Occipital lobe (tissue), 2 donors: Measurements from ENCODE around the gene GHRL. TPM values are rescaled to one million over a fixed set of nuclear protein-coding genes. Genes with fewer than 3 reads are reported as not detected.
"Not testable (repeated sequence)": the region's sequence is repeated elsewhere in the genome, so short reads cannot be mapped to it uniquely, and the experiment has no call there.

Experiments
- DNase-seq: peaks from one replicate; lab custom pipeline; 2025; lab: John Stamatoyannopoulos, UW
- total RNA-seq: library from RNA; depleted of rRNA; stranded (reverse); fragments of >200 nt; gene quantifications from one replicate; pipeline ENCODE4 v1.2.3, GENCODE V29; 2014

Gene GHRL
- total RNA-seq, 1 donor from 2014 or later, result not detected

GRCh38 chr3:10274601-10275000, 18.1 kb downstream of the GHRL start:
- DNase-seq, result no peak

- no peak for DNase-seq
Observed at GRCh38 chr3:10273702-10274305, 18.9 kb downstream of the GHRL start.

DNA sequence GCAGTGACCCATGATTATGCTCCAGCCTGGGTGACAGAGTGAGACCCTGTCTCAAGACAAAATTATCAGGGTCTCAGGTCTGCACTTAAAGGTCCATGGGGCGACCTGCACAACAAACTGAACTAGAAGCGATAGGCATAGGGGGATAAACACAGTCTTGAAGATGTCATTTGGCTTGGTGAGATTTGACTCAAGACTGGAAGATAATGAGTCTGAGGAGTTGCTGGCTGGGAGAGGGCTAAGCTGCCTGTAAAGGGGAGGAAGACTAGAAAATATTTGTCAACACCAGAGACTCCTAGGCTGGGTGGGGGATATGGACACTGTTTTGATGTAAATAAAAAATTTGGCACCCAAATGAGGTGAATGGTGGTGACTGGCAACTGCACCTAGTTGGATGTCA, 19.8 kb downstream of the GHRL start:
- DNase-seq, result no peak

GRCh38 chr3:10272476-10272875, 20.3 kb downstream of the GHRL start:
- not testable (repeated sequence) for DNase-seq

- DNase-seq, result no peak
Observed at GRCh38 chr3:10269443-10269842, 23.3 kb downstream of the GHRL start.

GRCh38 chr3:10268930-10269329, 23.8 kb downstream of the GHRL start:
- DNase-seq, result no peak

GRCh38 chr3:10268116-10268515, 24.6 kb downstream of the GHRL start:
- no peak for DNase-seq

DNA sequence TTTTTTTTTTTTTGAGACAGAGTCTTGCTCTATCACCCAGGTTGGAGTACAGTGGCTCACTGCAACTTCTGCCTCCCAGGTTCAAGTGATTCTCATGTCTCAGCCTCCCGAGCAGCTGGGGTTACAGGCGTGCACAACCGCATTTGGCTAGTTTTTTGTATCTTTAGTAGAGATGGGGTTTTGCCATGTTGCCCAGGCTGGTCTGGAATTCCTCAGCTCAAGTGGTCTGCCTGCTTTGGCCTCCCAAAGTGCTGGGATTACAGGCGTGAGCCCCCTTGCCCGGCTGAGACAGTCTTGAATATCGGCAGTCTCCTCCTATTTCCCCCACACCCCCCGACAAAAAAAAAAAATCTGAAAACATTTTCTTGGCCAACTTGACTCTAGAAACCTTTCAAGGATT, 25.8 kb downstream of the GHRL start:
- DNase-seq, result not testable (repeated sequence)

DNA sequence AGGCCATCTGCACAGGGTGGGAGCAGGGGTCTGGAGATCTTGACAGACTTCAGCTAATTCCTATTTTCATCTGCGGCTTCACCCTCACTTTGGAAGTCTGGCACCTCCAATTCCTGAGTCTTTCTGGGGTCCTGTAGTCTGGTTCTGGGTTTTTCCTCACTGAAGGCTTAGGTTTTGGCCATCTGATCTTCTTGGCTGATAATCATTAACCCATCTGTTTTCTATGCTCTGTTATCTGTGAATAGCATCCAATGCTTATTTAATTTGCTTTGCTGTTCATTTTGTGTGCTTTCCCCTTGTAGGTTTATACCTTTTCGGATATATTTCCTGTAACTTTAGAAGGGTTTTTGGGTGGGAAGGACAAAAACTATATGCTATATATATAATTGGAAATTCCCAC, 26.9 kb downstream of the GHRL start:
- no peak for DNase-seq

GRCh38 chr3:10263646-10264363, 28.9 kb downstream of the GHRL start:
- no peak for DNase-seq

- DNase-seq, result no peak
Observed at GRCh38 chr3:10262027-10262426, 30.7 kb downstream of the GHRL start.

DNA sequence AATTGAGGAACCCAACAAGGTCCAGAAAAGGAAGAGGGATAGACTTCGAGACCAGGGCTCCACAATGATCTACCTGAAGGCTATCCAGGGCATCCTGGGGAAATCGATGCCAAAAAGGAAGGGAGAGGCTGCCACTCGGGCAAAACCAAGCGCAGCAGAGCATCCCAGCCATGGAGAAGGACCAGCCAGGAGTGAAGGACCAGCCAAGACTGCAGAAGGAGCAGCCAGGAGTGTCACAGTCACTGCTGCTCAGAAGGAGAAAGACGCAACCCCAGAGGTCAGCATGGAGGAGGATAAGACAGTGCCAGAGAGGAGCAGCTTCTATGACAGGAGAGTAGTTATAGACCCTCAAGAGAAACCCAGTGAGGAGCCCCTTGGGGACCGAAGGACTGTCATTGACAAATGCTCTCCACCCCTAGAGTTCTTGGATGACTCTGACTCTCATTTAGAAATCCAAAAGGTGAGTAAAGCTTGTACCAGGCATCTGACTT, 32.5 kb downstream of the GHRL start:
- no peak for DNase-seq

DNA sequence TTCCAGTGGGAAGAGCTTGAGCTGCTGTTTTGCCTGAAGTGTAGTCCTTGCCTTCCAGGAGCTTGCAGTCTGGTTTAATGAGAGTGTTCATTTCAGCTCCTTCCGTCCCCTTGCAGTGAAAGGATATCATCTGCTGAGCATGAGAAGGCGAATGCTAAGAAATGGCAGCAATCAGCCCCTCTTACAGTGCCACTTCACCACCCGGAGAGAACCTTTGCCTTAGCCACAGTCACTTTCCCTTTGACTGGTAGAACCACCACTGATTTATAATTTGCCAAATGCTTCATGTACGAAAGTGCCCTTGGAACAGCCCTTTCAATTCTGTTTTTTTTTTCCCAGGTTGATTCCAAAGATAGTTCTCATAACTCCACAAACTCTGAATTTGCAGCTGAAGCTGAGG, 32.9 kb downstream of the GHRL start:
- no peak for DNase-seq

DNA sequence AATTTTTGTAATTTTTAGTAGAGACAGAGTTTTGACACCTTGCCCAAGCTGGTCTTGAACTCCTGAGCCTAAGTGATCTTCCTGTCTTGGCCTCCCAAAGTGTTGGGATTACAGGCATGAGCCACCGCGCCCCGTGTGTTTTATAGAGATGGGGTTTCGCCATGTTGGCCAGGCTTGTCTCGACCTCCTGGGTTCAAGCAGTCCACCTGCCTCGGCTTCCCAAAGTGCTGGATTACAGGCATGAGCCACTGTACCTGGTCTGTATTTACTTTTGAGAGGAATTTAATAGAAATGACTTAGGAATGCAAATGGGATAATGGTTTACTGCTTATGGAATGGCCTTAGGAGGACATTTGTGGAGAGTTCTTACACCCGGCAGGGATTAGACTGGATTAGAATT, 33.7 kb downstream of the GHRL start:
- DNase-seq, result no peak

DNA sequence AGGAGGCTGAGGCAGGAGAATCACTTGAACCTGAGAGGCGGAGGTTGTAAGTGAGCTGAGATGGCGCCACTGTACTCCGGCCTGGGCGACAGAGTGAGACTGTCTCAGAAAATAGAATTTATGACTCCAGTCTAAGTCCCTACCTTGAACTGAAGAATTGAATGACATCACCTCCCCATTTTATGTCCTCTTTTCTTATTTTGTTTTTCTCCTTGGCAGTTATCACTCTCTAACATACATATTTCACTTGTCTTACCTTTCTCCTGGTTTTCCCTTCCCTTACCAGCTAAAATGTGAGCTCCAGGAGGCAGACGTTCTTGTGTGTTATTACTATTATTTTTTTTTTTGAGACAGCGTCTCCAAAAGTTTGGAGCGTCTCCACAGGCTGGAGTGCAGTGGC, 36.9 kb downstream of the GHRL start:
- DNase-seq, result no peak

DNA sequence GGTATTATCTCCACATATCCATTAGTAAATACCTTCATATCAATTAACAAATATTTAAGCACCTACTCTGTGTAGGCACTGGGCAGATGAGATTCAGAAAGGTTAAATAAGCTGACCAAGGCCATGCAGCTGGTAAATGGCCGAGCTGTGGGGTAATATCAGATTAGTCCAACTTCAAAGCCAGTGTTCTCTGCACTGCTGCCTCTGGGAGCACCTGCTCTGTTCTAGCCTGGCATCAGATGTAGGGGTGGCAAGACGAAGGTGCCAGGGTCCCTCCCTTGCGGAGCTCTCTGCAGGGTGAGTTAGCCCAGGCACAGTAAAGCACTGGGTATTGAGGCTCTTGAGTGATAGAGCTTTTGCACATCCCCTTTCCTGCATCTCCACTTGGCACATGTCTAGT, 39.0 kb downstream of the GHRL start:
- DNase-seq, result no peak

DNA sequence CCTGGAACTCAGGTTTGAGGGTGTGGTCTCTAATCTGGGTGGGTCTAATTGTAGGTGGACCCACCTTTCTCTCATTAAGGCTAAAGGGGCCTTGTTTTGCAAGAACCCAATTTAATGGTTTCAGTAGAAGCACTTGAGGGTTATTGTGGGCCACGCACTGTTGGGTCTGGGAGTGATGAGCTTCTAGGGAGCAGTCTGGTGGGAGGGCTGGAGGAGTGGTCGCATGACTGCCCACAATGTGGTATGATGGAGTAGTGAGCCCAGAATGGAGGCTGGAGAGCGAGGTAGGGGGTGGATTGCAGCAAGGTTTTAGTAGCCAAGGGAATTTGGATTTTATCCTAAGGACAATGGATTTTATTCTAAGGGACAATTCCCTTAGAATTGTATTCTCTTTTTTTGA, 41.7 kb downstream of the GHRL start:
- DNase-seq, result no peak

- no peak for DNase-seq
Observed at GRCh38 chr3:10249833-10250232, 42.9 kb downstream of the GHRL start.

- DNase-seq, result no peak
Observed at GRCh38 chr3:10248984-10249748, 43.6 kb downstream of the GHRL start.

DNA sequence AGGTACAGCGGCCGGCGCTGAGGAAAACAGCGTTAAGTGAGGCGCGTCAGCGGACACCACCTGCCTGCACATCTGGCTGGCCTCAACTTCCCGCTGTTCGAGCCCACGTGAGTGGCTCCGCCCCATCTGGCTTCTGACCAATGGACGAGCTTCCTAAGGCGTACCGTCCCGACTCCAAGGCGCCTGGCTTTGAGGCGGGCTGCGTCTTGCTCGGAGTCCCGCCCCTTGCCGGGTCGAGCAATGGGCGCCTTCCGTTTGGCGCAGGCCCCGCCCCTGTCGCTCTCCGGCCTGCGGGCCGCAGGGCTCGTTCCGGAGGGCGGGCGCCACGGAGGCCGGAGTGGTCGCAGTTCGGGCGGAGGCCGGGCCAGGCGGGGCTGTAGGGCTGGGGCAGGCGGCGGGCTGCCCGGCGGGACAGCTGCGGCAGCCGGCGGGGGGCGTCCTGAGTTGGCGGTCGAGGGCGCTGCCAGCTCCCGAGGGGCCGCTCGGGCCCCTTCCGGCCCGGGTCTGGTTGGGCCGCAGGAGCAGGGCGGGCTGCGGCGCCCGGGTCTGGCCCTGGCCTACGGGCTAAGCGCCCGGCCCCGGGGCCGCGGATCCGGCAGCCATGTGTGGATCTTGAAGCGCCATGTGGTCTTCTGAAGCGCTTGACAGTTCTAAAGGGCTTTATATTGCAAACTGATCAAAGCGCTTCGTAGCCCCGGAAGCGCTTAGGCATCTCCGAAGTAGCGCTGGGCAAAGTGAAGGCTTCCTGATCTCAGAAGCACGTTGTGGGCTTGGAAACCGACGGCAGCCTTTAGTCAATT, 44.4 kb downstream of the GHRL start, which contains the start of gene TATDN2:
TSS of gene TATDN2 (plus strand) at position 276 of the 800 bp plus-strand sequence. CDS start 742 bp downstream, outside the sequence.
- peak; percentile 91 for DNase-seq

- no peak for DNase-seq
Observed at GRCh38 chr3:10247679-10248183, 45.0 kb downstream of the GHRL start.
